Hematopoietic multipotent progenitor cell treated with erythropoietin and hydrocortisone succinate and interleukin-3 and kit ligand, for 8 days (in vitro differentiated cells): Measurements from ENCODE around the gene PKM.
"Not testable (repeated sequence)": the region's sequence is repeated elsewhere in the genome, so short reads cannot be mapped to it uniquely, and the experiment has no call there.

Source experiments
- DNase-seq: peaks from one replicate; pipeline ENCODE4 v3.0.0-alpha.2; 2015

Gene PKM

DNA sequence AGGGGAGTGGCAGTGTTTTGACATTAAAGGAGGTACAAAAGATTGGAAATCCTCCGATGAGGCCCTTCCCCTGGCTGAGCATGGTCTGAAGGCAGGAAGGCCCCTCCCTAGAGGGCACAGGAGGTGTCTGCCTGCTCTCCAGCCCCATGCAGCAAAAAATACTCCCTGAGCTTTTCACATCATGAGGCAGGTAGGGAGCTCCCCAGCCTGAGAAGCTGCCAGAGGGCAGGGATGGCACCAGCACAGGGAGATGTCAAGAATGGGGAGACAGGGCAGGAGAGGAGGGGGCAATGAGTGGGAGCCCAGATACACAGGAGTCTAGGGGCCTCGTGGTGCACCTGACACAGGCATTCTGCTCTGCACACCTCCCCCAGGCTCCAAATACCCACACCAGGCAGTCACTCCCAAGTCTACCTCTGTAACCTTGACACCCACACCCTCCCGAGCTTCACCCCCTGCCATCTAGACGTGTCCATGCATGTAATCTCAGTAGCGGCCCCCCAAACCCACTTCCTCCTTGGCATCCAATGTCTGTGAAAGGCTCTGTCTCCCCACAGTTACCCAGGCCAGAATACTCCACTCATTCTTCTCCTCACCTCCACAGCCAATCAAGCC lies 56.3 kb downstream of the PKM start:
- DNase-seq = no peak

DNA sequence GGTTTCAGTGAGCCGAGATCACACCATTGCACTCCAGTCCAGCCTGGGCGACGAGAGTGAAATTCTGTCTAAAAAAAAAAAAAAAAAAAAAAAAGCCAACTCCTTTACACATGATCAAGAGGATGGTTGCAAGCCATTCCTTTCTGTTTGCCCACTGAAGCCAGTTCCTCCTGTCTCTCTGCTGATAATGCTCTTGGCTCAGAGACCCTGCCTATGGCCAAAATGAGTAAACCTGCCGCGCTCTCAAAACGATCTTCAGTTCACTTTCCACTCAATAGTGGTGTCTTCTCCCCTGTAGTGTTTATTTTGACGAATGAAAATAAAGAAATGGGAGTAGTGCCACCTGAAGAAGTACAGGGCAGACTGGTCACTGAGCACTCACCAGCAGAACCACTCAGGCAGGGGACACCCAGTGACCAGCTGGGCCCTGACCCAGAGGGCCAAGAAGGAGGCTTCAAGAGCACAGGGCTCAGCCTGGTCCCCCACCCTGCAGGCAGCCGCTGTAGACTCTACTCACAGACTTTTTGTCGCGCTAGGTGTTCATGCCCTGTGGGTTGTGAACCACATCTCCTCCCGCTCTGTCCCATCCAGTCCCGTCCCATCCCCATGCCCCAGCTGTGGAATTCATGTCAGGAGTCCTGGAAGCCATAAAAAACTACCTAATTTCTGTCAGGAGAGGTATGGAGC lies 57.0 kb downstream of the PKM start:
- DNase-seq = no peak

GRCh38 chr15:72173401-72173800 lies 57.6 kb downstream of the PKM start:
- no peak for DNase-seq

DNA sequence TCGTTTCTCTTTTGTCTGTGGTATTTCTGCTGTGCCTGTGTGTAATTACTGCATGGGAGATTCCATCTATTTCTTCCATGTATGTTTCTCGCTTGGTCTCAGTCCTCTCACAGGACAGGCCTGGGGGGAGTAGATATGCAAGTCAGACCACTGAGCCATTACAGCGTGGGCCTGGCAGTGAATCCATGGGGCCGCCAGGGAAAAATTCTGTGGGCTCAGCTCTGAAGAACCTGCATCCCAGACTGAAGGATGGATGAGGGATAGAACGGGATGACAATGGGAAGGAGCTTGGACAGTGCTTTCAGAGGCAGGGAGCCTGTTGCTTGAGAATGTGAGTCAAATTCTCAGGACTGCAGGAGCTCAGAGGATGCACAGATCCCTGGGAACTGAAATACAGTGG lies 58.2 kb downstream of the PKM start:
- no peak for DNase-seq

DNA sequence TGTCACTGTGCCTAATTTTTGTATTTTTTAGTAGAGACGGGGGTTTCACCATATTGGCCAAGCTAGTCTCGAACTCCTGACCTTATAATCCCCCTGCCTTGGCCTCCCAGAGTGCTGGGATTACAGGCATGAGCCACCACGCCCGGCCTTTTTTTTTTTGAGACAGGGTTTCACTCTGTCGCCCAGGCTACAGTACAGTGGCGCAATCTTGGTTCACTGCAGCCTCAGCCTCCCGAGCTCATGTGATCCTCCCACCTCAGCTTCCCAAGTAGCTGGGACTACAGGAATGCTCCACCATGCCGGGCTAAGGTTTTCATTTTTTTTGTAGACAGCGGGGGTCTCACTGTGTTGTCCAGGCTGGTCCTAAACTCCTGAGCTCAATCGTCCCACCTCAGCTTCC lies 59.0 kb downstream of the PKM start:
- DNase-seq = not testable (repeated sequence)

DNA sequence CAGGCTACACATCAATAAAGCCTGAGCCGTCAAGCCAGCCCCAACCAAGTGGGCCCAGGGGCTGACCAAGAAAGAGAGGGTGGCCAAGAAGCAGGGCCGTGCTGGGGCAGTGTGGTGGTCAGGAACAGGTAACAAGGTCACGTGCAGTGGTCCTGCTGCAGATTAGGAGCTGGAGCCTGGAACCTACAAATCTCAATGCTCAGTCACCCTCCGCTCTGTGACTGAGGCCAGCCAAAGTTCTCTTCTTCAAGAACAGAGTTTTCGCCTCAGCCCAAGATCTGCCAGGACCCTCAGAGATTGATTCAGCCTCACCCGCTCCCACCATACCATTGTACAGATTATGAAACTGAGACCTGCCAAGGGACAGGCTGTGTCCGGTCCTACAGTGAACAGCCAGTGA lies 60.3 kb downstream of the PKM start:
- no peak for DNase-seq

- no peak for DNase-seq
These were observed 60.9 kb downstream of the PKM start for GRCh38 chr15:72169921-72170611.

GRCh38 chr15:72169236-72169920 lies 61.6 kb downstream of the PKM start:
- DNase-seq = no peak

DNA sequence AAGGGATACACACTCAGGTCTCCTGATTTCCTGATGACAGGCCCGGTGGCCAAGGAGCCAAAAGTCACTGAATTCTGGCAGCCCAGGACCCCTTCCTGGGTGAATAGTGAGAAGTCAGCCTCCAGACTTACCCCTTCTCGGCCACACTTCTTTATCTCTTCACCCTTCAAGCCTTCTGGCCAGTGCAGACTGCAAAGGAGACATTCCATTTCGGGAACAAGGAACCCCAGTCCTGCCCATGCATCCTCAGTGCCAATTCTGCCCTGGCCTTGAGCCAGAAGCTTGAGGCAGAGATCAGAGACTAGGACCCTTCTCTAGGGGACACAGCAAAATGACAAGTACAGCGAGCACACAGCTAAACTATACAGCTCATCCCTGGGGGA lies 62.2 kb downstream of the PKM start:
- DNase-seq = no peak

DNA sequence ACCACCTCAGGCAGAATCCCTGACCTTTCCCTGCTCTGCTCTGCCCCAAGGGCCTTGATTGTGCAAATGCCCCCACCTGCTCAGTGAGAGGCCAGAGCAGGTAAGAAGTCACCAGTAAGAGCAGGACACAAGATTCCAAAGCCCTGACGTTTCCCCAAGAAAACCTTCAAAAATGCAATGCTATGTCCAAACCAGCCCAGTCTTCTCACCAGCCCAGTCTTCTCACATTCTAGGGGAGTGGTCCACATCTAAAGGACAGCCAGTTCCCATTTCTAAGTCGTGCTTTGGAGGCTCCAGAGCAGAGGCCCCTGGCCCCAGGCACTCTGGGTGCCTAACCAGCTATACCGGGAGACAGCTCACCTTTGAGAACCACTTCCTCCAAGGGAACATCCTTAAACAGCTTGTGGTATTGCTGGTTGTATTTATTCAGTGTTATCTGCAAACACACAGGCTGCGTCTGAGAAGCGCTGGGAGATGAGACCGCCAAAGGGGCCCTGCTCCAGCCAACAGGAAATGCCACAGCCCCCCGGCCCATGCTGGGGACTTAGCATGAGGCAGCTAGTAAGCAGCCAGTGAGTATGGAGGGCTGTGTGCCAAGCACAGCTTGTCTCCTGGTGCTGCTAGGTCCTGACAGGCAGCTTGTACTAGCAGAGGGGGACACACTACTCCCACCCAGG lies 62.7 kb downstream of the PKM start:
- peak; percentile 47 for DNase-seq

GRCh38 chr15:72167445-72167844 lies 63.5 kb downstream of the PKM start:
- DNase-seq = no peak

DNA sequence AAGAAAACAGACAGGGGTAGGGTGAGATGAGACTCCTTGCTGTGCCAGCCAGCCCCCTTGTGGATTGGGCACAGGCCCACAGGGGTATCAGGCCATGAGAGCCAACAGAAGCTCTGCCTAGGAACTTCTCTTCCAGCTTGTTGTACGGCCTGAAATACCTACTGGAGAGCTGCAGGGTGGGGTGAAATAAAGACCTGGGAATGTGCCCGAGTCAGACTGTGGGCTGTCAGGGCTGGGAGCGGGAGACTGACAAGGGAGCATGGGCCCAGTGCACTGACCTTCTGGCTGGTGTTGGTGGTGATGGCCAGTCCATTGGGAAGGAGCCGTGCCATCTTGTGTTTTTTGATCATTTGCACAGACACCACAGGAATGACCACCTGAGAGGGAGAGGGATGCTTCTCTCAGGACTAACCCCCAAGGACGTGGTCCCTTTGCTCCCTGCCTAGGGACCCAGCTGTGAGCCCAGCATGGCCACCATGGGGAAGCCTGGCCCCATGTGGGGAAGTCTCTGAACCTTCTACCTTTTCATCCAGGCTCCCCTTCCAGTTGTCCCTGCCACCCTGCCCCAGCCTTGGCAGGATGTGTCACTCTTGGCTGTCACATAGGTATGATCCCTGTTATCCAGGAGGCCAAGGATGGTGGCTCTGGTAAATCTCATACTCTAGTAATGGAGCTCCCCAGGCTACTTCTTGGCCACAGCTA lies 64.1 kb downstream of the PKM start:
- no peak for DNase-seq

GRCh38 chr15:72163719-72164118 lies 67.3 kb downstream of the PKM start:
- DNase-seq = no peak

GRCh38 chr15:72162569-72162968 lies 68.4 kb downstream of the PKM start:
- DNase-seq = no peak

- no peak for DNase-seq
These were observed 69.4 kb downstream of the PKM start for GRCh38 chr15:72161361-72162132.

DNA sequence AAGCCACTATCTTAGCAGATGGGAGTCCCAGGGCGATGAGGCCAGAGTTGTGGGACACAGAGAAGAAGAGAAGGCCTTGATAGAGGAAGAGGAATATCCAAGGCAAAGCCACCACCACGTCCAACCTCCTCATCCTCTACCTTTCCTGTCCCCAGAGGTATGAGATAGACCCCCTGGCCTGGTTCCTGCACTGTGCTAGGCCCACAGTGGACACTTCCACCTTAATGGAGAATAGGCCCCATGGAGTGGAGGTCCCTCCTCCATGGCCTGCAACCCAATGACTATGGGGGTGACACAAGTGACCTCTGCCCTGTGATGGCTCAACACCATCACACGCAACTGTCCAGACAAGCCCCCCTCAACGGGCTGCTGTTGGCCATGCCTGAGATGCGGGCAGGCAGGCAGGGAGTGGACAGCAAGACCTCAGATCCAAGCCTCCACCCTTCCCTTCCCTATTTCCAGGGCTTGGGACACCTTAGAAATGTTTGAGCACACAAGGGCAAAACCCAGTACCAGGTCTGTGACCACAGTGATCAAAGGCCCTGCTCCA lies 70.2 kb downstream of the PKM start:
- DNase-seq = no peak

DNA sequence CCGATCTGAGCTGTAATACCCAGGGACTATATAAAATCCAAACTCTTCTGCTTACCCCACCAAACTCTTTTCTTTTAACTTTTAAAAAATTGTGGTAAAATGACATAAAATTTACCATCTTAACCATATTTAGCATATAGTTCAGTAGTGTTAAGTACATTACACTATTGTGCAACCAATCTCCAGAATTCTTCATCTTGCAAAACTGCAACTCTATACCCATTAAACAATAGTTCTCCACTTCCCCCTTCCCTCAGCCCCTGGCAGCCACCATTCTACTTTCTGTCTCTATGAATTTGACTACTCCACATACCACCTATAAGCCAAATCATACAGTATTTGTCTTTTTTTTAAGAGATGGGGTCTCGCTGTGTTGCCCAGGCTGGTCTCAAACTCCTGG lies 74.1 kb downstream of the PKM start:
- DNase-seq = no peak

DNA sequence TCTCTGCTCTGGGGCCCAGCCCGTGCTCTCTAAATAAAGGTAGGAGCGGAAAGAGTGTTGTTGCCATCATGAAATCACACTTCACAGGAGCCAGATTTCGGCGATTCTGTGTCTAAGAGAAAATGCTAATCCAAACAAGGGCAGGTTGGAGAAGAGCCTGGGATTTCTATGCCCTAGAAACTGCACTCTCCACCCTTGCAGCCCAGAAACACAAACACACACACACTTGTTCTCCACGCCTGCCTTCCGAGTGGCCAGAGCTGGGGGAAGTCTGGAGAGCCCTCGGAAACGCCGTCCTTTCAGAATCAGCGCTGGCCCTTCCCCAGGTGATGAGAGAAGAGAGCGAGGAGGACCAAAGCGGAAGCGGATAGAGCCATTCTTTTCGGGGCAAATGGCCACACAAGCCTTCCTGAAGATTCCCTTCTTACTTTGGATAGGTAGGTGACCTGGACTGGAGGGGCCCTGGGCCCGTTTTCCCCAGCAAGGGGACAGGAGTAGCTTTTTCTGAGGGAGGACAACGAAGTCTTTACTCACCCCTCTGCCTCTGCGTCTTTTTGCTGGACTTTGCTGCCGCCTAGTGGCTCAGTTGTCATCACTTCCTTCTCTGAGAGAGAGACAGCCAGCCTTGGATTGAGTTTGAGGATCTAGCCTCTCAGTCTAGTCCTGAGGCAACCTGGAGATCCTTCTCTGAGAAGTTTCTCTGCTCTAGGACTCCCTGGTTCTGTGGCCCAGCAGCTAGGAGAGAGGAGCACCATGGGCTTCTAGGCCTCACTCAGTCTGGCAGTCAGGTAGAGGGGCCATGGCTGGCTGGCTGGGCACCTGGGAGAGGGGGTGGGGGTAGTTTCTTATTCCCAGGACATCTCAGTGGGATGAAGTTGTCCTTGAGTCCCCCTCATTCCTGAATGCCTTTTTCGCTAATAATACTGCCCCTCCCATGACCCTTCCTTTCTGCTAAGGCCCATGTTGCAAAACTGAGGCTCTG lies 75.1 kb downstream of the PKM start:
- peak; percentile 85 for DNase-seq

GRCh38 chr15:72155003-72155621 lies 75.9 kb downstream of the PKM start:
- DNase-seq = no peak

DNA sequence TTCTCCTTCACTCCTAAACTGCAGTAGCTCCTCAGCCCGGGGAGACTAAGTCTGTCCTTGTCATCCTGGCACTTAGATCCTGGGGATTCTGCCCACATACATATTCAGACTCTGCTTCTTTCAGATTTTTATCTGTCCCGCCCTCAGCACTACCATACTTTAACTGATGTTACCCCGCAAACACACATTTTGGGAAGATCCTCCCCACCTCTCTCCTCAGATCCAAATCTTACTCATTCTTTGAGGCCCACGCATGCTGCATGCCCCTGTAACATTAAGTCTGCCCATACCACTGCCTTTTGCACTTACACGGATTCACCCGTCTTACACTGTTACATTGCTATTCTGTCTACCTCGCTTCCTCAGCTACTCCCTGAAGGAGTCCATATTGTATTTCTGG lies 76.7 kb downstream of the PKM start:
- DNase-seq = no peak
